DOHH2 (cell line): ENCODE measurements around the gene TBC1D2.

Source experiments
- EZH2phosphoT487 ChIP-seq: fragments of 200-600 bp; sonication (generic); IDR thresholded peaks from 2 replicates; pipeline ENCODE4 v1.6.1; 2017; ENCODE audit warnings: borderline replicate concordance, mild to moderate bottlenecking, antibody characterized with exemption, low read length, moderate library complexity, mixed read lengths
- TF ChIP-seq, protein P1 (sequence below): fragments of 200-600 bp; sonication (generic); IDR thresholded peaks from one replicate; pipeline ENCODE4 v1.5.1; 2014; ENCODE audit warnings: antibody characterized with exemption, mild to moderate bottlenecking, low read depth, low read length; ENCODE audit not compliant: poor library complexity, severe bottlenecking

DNA sequence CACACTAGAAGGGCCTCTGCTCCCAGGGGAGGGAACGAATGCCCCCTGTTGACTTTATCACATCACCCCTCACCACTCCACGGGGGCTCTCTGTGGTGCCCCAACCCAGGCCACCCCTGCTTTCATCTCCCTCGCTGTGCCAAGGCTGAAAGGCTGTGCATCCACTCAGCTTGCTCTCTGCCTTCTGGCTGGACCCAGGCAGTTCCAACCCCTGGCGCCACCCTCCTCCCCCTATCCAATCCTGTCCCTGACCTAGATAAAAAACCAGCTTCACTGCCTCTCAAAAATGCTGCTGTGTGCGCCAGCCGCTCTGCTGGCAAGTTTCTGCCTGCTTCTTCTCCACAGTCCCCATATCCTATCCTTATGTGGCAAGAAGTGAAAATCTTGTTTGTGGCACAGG is 40.6 kb downstream of the TBC1D2 start:
- TF ChIP-seq, protein P1, sequence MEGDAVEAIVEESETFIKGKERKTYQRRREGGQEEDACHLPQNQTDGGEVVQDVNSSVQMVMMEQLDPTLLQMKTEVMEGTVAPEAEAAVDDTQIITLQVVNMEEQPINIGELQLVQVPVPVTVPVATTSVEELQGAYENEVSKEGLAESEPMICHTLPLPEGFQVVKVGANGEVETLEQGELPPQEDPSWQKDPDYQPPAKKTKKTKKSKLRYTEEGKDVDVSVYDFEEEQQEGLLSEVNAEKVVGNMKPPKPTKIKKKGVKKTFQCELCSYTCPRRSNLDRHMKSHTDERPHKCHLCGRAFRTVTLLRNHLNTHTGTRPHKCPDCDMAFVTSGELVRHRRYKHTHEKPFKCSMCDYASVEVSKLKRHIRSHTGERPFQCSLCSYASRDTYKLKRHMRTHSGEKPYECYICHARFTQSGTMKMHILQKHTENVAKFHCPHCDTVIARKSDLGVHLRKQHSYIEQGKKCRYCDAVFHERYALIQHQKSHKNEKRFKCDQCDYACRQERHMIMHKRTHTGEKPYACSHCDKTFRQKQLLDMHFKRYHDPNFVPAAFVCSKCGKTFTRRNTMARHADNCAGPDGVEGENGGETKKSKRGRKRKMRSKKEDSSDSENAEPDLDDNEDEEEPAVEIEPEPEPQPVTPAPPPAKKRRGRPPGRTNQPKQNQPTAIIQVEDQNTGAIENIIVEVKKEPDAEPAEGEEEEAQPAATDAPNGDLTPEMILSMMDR: no peak
- no peak for TF ChIP-seq EZH2phosphoT487
